HEK293 (cell line): ENCODE measurements around the gene GUCA1A.
"Not testable (repeated sequence)": the region's sequence is repeated elsewhere in the genome, so short reads cannot be mapped to it uniquely, and the experiment has no call there.

ENCODE experiments used
- CTCF ChIA-PET: fragments of 350-600 bp; formaldehyde crosslinking; extraction: SDS; loops from one replicate; lab custom pipeline; 2021; ENCODE audit warnings: antibody characterized with exemption; lab: Yijun Ruan, JAX
- POLR2A ChIA-PET: fragments of 300-600 bp; formaldehyde crosslinking; extraction: SDS; loops from one replicate; lab custom pipeline; 2020; ENCODE audit warnings: antibody characterized with exemption, inconsistent platforms; lab: Yijun Ruan, JAX
- H3K27ac ChIP-seq: fragments of 200-500 bp; sonication (Bioruptor generic); 2 replicates; pipeline ENCODE4 v1.5.1; 2014; ENCODE audit warnings: low read depth, low read length, control low read depth, inconsistent platforms; ENCODE audit errors: extremely low read depth
- H3K36me3 ChIP-seq, 2 experiments: fragments of 200-500 bp in 1 of 2; sonication (Bioruptor generic) in 1 of 2; 1 replicate in 1 of 2; 2 replicates in 1 of 2; pipeline ENCODE4 v1.5.1; 2014 to 2017; ENCODE audit warnings: inconsistent platforms in 2 of 2, low read length in 2 of 2; ENCODE audit not compliant: control insufficient read depth in 2 of 2, insufficient read depth in 1 of 2
- H3K4me1 ChIP-seq: fragments of 200-500 bp; sonication (Bioruptor generic); 2 replicates; pipeline ENCODE4 v1.5.1; 2014; ENCODE audit warnings: mild to moderate bottlenecking, low read length, inconsistent platforms; ENCODE audit not compliant: control insufficient read depth, insufficient read depth
- H3K4me3 ChIP-seq: 2 replicates; pipeline ENCODE4 v1.5.1; 2011; ENCODE audit warnings: low read depth, mild to moderate bottlenecking, control low read depth, low read length, moderate library complexity
- H3K9me3 ChIP-seq: fragments of 200-500 bp; sonication (Bioruptor generic); 2 replicates; pipeline ENCODE4 v1.5.1; 2014; ENCODE audit warnings: low read depth, low read length, inconsistent platforms; ENCODE audit not compliant: control insufficient read depth, insufficient read depth
- BCL11A ChIP-seq: fragments of 450-650 bp; formaldehyde crosslinking; IDR thresholded peaks from 2 replicates; pipeline ENCODE4 v1.5.1; 2016; ENCODE audit warnings: low read depth, missing biosample characterization, missing genetic modification characterization
- GFI1B ChIP-seq: fragments of 450-650 bp; formaldehyde crosslinking; IDR thresholded peaks from 2 replicates; pipeline ENCODE4 v1.5.1; 2016; ENCODE audit warnings: missing biosample characterization, missing genetic modification characterization
- GLIS2 ChIP-seq: fragments of 450-650 bp; formaldehyde crosslinking; IDR thresholded peaks from 2 replicates; pipeline ENCODE4 v1.5.1; 2016; ENCODE audit warnings: missing biosample characterization, missing genetic modification characterization
- INSM2 ChIP-seq: fragments of 450-650 bp; formaldehyde crosslinking; IDR thresholded peaks from 2 replicates; pipeline ENCODE4 v1.5.1; 2016; ENCODE audit warnings: missing biosample characterization, missing genetic modification characterization
- KLF9 ChIP-seq: fragments of 450-650 bp; formaldehyde crosslinking; IDR thresholded peaks from 2 replicates; pipeline ENCODE4 v1.5.1; 2016; ENCODE audit warnings: missing biosample characterization, missing genetic modification characterization, low read depth
- PRDM10 ChIP-seq: fragments of 450-650 bp; formaldehyde crosslinking; IDR thresholded peaks from 2 replicates; pipeline ENCODE4 v1.5.1; 2016; ENCODE audit warnings: missing biosample characterization, missing genetic modification characterization
- SCRT2 ChIP-seq: fragments of 450-650 bp; formaldehyde crosslinking; IDR thresholded peaks from 2 replicates; pipeline ENCODE4 v1.5.1; 2016; ENCODE audit warnings: missing biosample characterization, missing genetic modification characterization
- TRIM28 ChIP-seq: IDR thresholded peaks from 2 replicates; pipeline ENCODE4 v1.6.1; 2011; ENCODE audit warnings: low read length, control low read depth, borderline replicate concordance
- YY2 ChIP-seq: fragments of 450-650 bp; formaldehyde crosslinking; IDR thresholded peaks from 2 replicates; pipeline ENCODE4 v1.5.1; 2016; ENCODE audit warnings: missing biosample characterization, missing genetic modification characterization
- ZBTB17 ChIP-seq: fragments of 450-650 bp; formaldehyde crosslinking; IDR thresholded peaks from 2 replicates; pipeline ENCODE4 v1.5.1; 2016; ENCODE audit warnings: missing biosample characterization, missing genetic modification characterization
- ZNF132 ChIP-seq: fragments of 450-650 bp; formaldehyde crosslinking; IDR thresholded peaks from 2 replicates; pipeline ENCODE4 v1.5.1; 2017; ENCODE audit warnings: missing biosample characterization, missing genetic modification characterization, borderline replicate concordance
- ZNF2 ChIP-seq: fragments of 450-650 bp; formaldehyde crosslinking; IDR thresholded peaks from 2 replicates; pipeline ENCODE4 v1.5.1; 2016; ENCODE audit warnings: missing biosample characterization, missing genetic modification characterization
- ZNF280C ChIP-seq: fragments of 450-650 bp; formaldehyde crosslinking; IDR thresholded peaks from 2 replicates; pipeline ENCODE4 v1.5.1; 2016; ENCODE audit warnings: missing biosample characterization, missing genetic modification characterization
- ZNF335 ChIP-seq: fragments of 450-650 bp; formaldehyde crosslinking; conservative IDR thresholded peaks from 2 replicates; pipeline ENCODE4 v1.5.1; 2016; ENCODE audit warnings: missing biosample characterization, missing genetic modification characterization
- ZNF391 ChIP-seq: fragments of 450-650 bp; formaldehyde crosslinking; IDR thresholded peaks from 2 replicates; pipeline ENCODE4 v1.5.1; 2016; ENCODE audit warnings: low read depth, missing biosample characterization, missing genetic modification characterization, borderline replicate concordance
- ZNF394 ChIP-seq: fragments of 450-650 bp; formaldehyde crosslinking; IDR thresholded peaks from 2 replicates; pipeline ENCODE4 v1.5.1; 2016; ENCODE audit warnings: missing biosample characterization, missing genetic modification characterization, mild to moderate bottlenecking, moderate library complexity, borderline replicate concordance
- ZNF510 ChIP-seq: fragments of 450-650 bp; formaldehyde crosslinking; IDR thresholded peaks from 2 replicates; pipeline ENCODE4 v1.5.1; 2018; ENCODE audit warnings: mild to moderate bottlenecking, missing genetic modification characterization, missing biosample characterization; ENCODE audit not compliant: insufficient replicate concordance
- ZNF513 ChIP-seq: fragments of 450-650 bp; IDR thresholded peaks from 2 replicates; pipeline ENCODE4 v1.5.1; 2018; ENCODE audit warnings: missing biosample characterization, missing genetic modification characterization
- ZNF544 ChIP-seq: fragments of 450-650 bp; formaldehyde crosslinking; IDR thresholded peaks from 2 replicates; pipeline ENCODE4 v1.5.0; 2017; ENCODE audit warnings: missing biosample characterization, missing genetic modification characterization
- ZNF548 ChIP-seq: fragments of 450-650 bp; formaldehyde crosslinking; IDR thresholded peaks from 2 replicates; pipeline ENCODE4 v1.5.1; 2016; ENCODE audit warnings: missing biosample characterization, missing genetic modification characterization
- ZNF555 ChIP-seq: fragments of 450-650 bp; formaldehyde crosslinking; conservative IDR thresholded peaks from 2 replicates; pipeline ENCODE4 v1.5.1; 2017; ENCODE audit warnings: missing biosample characterization, mild to moderate bottlenecking, missing genetic modification characterization, inconsistent platforms
- ZNF560 ChIP-seq: fragments of 450-650 bp; formaldehyde crosslinking; IDR thresholded peaks from 2 replicates; pipeline ENCODE4 v1.5.1; 2017; ENCODE audit warnings: missing biosample characterization, missing genetic modification characterization, borderline replicate concordance
- ZNF600 ChIP-seq: fragments of 450-650 bp; formaldehyde crosslinking; IDR thresholded peaks from 2 replicates; pipeline ENCODE4 v1.5.1; 2016; ENCODE audit warnings: missing biosample characterization, missing genetic modification characterization
- ZNF624 ChIP-seq: fragments of 450-650 bp; formaldehyde crosslinking; IDR thresholded peaks from 2 replicates; pipeline ENCODE4 v1.5.1; 2017; ENCODE audit warnings: missing biosample characterization, missing genetic modification characterization

The GUCA1A gene

GRCh38 chr6:42190554-42191183, 17.5 kb downstream of the GUCA1A start (continued):
- TF ChIP-seq ZNF544 (tag by site-specific recombination) (no peak), KLF9 (tag by site-specific recombination) (0 out of 2 replicates have a peak, but pooled peaks have one; percentile 26), ZNF548 (tag by site-specific recombination) (no peak), BCL11A (tag by site-specific recombination) (no peak), ZNF510 (no peak), ZNF391 (tag by site-specific recombination) (no peak)

GRCh38 chr6:42192385-42192784, 19.2 kb downstream of the GUCA1A start:
- ChIA-PET CTCF (interaction anchor here (0.6 to 4.4 kb wide), 7 partner anchors 11 to 933 kb away, joined by 3 to 39 read pairs (median 4); partner anchors contain the start of gene TOMM6), POLR2A (interaction anchor here (0.6 kb wide), 1 partner anchor 22 kb away, joined by 4 read pairs; no protein-coding TSS in a partner anchor)
- not testable (repeated sequence) for H3K27ac ChIP-seq, H3K36me3 ChIP-seq, H3K4me3 ChIP-seq, H3K9me3 ChIP-seq
- TF ChIP-seq GFI1B (tag by site-specific recombination), result peak; percentile 46; the same call in 1 of the 2 replicates
- peak; percentile 44 for TF ChIP-seq PRDM10 (tag by site-specific recombination)
- peaks cover 11% of the 10 kb centered on the region; the same call in 1 of the 2 replicates for H3K4me1 ChIP-seq

GRCh38 chr6:42193491-42193894, 20.3 kb downstream of the GUCA1A start:
- no peaks in the 10 kb centered on the region for H3K9me3 ChIP-seq
- ChIA-PET POLR2A (interaction anchor here (0.8 to 1.2 kb wide), 3 partner anchors 125 to 412 kb away, joined by 3 to 5 read pairs (median 4); no protein-coding TSS in a partner anchor), CTCF (interaction anchor here (0.6 to 4.4 kb wide), 2 partner anchors 21 to 406 kb away, joined by 4 to 39 read pairs; partner anchors contain the start of gene TOMM6)
- no peak overlapping the region; the same call in 1 of the 2 replicates for H3K4me3 ChIP-seq
- no peak overlapping the region for H3K27ac ChIP-seq
- H3K36me3 ChIP-seq, result no peaks in the 10 kb centered on the region
- peaks cover 11% of the 10 kb centered on the region; the same call in 1 of the 2 replicates for H3K4me1 ChIP-seq
- TF ChIP-seq ZNF280C (tag by site-specific recombination) (no peak), ZNF513 (tag by site-specific recombination) (no peak), ZNF2 (tag by site-specific recombination) (no peak), ZNF560 (tag by site-specific recombination) (no peak), TRIM28 (no peak), INSM2 (tag by site-specific recombination) (no peak), GLIS2 (0 out of 2 replicates have a peak, but pooled peaks have one; percentile 12), ZNF555 (no peak), SCRT2 (tag by site-specific recombination) (0 out of 2 replicates have a peak, but pooled peaks have one; percentile 10), ZBTB17 (tag by site-specific recombination) (peak; percentile 82), ZNF394 (tag by site-specific recombination) (no peak), ZNF600 (tag by site-specific recombination) (no peak), ZNF624 (tag by site-specific recombination) (no peak), YY2 (tag by site-specific recombination) (no peak), ZNF335 (0 out of 2 replicates have a peak, but pooled peaks have one; percentile 25), ZNF132 (tag by site-specific recombination) (no peak)
